HUES64 (cell line): ENCODE data around the gene KRTAP10-9.
"Not testable (repeated sequence)": the region's sequence is repeated elsewhere in the genome, so short reads cannot be mapped to it uniquely, and the experiment has no call there.

ENCODE experiments used
- H3K27ac ChIP-seq: 2 replicates; pipeline ENCODE4 v1.7.0; 2013; ENCODE audit warnings: low read depth, low read length, inconsistent platforms
- H3K27me3 ChIP-seq: 2 replicates; pipeline ENCODE4 v1.6.1; 2013; ENCODE audit warnings: mild to moderate bottlenecking, low read length; ENCODE audit not compliant: insufficient read depth
- H3K36me3 ChIP-seq: 2 replicates; pipeline ENCODE4 v1.6.1; 2013; ENCODE audit warnings: mild to moderate bottlenecking, low read length; ENCODE audit not compliant: insufficient read depth
- H3K4me1 ChIP-seq: 2 replicates; pipeline ENCODE4 v1.6.1; 2013; ENCODE audit warnings: mild to moderate bottlenecking, low read length, moderate library complexity; ENCODE audit not compliant: insufficient read depth
- H3K4me3 ChIP-seq: 2 replicates; pipeline ENCODE4 v1.5.1; 2013; ENCODE audit warnings: mild to moderate bottlenecking, low read length, moderate library complexity
- H3K9ac ChIP-seq: 2 replicates; pipeline ENCODE4 v1.6.1; 2013; ENCODE audit warnings: mild to moderate bottlenecking, low read depth, low read length
- H3K9me3 ChIP-seq: 2 replicates; pipeline ENCODE4 v1.6.1; 2013; ENCODE audit warnings: low read depth, low read length; ENCODE audit not compliant: insufficient read depth
- WGBS: fragments of 150-250, 120-280 bp; methylation state at CpG from one replicate; pipeline ENCODE4 v1.1.7; 2013; ENCODE audit warnings: missing lambda C conversion rate; 5-methylcytosine and 5-hydroxymethylcytosine counted together

KRTAP10-9 gene

GRCh38 chr21:44589094-44589493, 37.8 kb upstream of the KRTAP10-9 start:
- no peaks in the 10 kb centered on the region for H3K27me3 ChIP-seq
- H3K9ac ChIP-seq: no peak overlapping the region
- H3K9me3 ChIP-seq: no peaks in the 10 kb centered on the region
- H3K36me3 ChIP-seq: no peaks in the 10 kb centered on the region
- 95% methylated on average over 2 of the region's 2 CpGs for WGBS
- H3K27ac ChIP-seq: no peak overlapping the region
- H3K4me3 ChIP-seq: no peak overlapping the region
- peaks cover 6% of the 10 kb centered on the region for H3K4me1 ChIP-seq

GRCh38 chr21:44589586-44590305, 37.1 kb upstream of the KRTAP10-9 start:
- WGBS: 93% methylated on average over 24 of the region's 24 CpGs
- no peaks in the 10 kb centered on the region for H3K36me3 ChIP-seq
- H3K9me3 ChIP-seq: no peaks in the 10 kb centered on the region

GRCh38 chr21:44590311-44590721, 36.6 kb upstream of the KRTAP10-9 start:
- Histone ChIP-seq H3K4me3 (no peak overlapping the region), H3K9me3 (no peaks in the 10 kb centered on the region), H3K27me3 (no peaks in the 10 kb centered on the region), H3K27ac (no peak overlapping the region), H3K36me3 (no peaks in the 10 kb centered on the region), H3K9ac (no peak overlapping the region), H3K4me1 (peaks cover 6% of the 10 kb centered on the region)
- 94% methylated on average over 10 of the region's 10 CpGs for WGBS

More at GRCh38 chr21:44589586-44590305, 37.1 kb upstream of the KRTAP10-9 start:
- no peak overlapping the region for H3K27ac ChIP-seq
- H3K27me3 ChIP-seq: no peaks in the 10 kb centered on the region
- H3K4me3 ChIP-seq: no peak overlapping the region
- H3K9ac ChIP-seq: no peak overlapping the region
- H3K4me1 ChIP-seq: peaks cover 6% of the 10 kb centered on the region

GRCh38 chr21:44590897-44591800, 35.7 kb upstream of the KRTAP10-9 start:
- H3K4me1 ChIP-seq, H3K27ac ChIP-seq, H3K9me3 ChIP-seq, H3K4me3 ChIP-seq, H3K27me3 ChIP-seq, H3K36me3 ChIP-seq, H3K9ac ChIP-seq: not testable (repeated sequence)
- WGBS: 91% methylated on average over 17 of the region's 19 CpGs

- not testable (repeated sequence) for H3K9ac ChIP-seq, H3K4me1 ChIP-seq, H3K9me3 ChIP-seq, H3K27ac ChIP-seq, H3K27me3 ChIP-seq, H3K36me3 ChIP-seq, H3K4me3 ChIP-seq
- 93% methylated on average over 3 of the region's 4 CpGs for WGBS
Observed at GRCh38 chr21:44591801-44592130, 35.1 kb upstream of the KRTAP10-9 start.

- Histone ChIP-seq H3K9ac (no peak within 1 kb of the TSS), H3K36me3 (no peaks in the 10 kb centered on the region), H3K27ac (0 out of 2 replicates have a peak within 1 kb of the TSS, but pooled peaks have one; percentile 41), H3K27me3 (no peaks in the 10 kb centered on the region), H3K9me3 (no peaks in the 10 kb centered on the region), H3K4me3 (no peak within 1 kb of the TSS), H3K4me1 (peaks cover 9% of the 10 kb centered on the region)
- WGBS: 87% methylated on average over 33 of the region's 33 CpGs
Observed at GRCh38 chr21:44592446-44593311, 34.2 kb upstream of the KRTAP10-9 start, which contains the start of gene KRTAP10-6. TSS of gene KRTAP10-6 (minus strand) at chr21:44592505. CDS start at chr21:44592484, 21 bp downstream.

- no peaks in the 10 kb centered on the region for H3K36me3 ChIP-seq
- no peaks in the 10 kb centered on the region for H3K9me3 ChIP-seq
- no peak overlapping the region for H3K27ac ChIP-seq
- no peak overlapping the region for H3K9ac ChIP-seq
- 76% methylated on average over 20 of the region's 20 CpGs for WGBS
- no peak overlapping the region for H3K4me3 ChIP-seq
- H3K27me3 ChIP-seq: no peaks in the 10 kb centered on the region
- H3K4me1 ChIP-seq: peaks cover 19% of the 10 kb centered on the region
Observed at GRCh38 chr21:44593598-44594405, 33.1 kb upstream of the KRTAP10-9 start.

- H3K27ac ChIP-seq: no peak overlapping the region
- no peaks in the 10 kb centered on the region for H3K9me3 ChIP-seq
- H3K9ac ChIP-seq: no peak overlapping the region
- H3K27me3 ChIP-seq: no peaks in the 10 kb centered on the region
- peaks cover 19% of the 10 kb centered on the region for H3K4me1 ChIP-seq
- no peaks in the 10 kb centered on the region for H3K36me3 ChIP-seq
- no peak overlapping the region for H3K4me3 ChIP-seq
- 90% methylated on average over 12 of the region's 12 CpGs for WGBS
Observed at GRCh38 chr21:44594406-44594916, 32.4 kb upstream of the KRTAP10-9 start.

- Histone ChIP-seq H3K27ac (no peak overlapping the region), H3K9me3 (no peaks in the 10 kb centered on the region), H3K4me1 (peaks cover 19% of the 10 kb centered on the region), H3K9ac (no peak overlapping the region), H3K36me3 (no peaks in the 10 kb centered on the region), H3K4me3 (no peak overlapping the region), H3K27me3 (no peaks in the 10 kb centered on the region)
- WGBS: 93% methylated on average over 6 of the region's 6 CpGs
Observed at GRCh38 chr21:44595524-44595923, 31.4 kb upstream of the KRTAP10-9 start.

GRCh38 chr21:44596068-44596725, 30.7 kb upstream of the KRTAP10-9 start:
- Histone ChIP-seq H3K9me3 (no peaks in the 10 kb centered on the region), H3K4me1 (peaks cover 19% of the 10 kb centered on the region), H3K27me3 (no peaks in the 10 kb centered on the region), H3K9ac (no peak overlapping the region), H3K36me3 (no peaks in the 10 kb centered on the region), H3K4me3 (no peak overlapping the region), H3K27ac (no peak overlapping the region)
- 97% methylated on average over 9 of the region's 9 CpGs for WGBS
